HG03175 (cell line): ENCODE results near the gene ERMAP.

Source experiments
- ATAC-seq: cut with Tn5 transposase; IDR thresholded peaks from one replicate; pipeline ENCODE4 v1.9.1; 2021; ENCODE audit warnings: mild to moderate bottlenecking, moderate library complexity; ENCODE audit not compliant: unreplicated experiment

ERMAP gene, protein sequence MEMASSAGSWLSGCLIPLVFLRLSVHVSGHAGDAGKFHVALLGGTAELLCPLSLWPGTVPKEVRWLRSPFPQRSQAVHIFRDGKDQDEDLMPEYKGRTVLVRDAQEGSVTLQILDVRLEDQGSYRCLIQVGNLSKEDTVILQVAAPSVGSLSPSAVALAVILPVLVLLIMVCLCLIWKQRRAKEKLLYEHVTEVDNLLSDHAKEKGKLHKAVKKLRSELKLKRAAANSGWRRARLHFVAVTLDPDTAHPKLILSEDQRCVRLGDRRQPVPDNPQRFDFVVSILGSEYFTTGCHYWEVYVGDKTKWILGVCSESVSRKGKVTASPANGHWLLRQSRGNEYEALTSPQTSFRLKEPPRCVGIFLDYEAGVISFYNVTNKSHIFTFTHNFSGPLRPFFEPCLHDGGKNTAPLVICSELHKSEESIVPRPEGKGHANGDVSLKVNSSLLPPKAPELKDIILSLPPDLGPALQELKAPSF

DNA sequence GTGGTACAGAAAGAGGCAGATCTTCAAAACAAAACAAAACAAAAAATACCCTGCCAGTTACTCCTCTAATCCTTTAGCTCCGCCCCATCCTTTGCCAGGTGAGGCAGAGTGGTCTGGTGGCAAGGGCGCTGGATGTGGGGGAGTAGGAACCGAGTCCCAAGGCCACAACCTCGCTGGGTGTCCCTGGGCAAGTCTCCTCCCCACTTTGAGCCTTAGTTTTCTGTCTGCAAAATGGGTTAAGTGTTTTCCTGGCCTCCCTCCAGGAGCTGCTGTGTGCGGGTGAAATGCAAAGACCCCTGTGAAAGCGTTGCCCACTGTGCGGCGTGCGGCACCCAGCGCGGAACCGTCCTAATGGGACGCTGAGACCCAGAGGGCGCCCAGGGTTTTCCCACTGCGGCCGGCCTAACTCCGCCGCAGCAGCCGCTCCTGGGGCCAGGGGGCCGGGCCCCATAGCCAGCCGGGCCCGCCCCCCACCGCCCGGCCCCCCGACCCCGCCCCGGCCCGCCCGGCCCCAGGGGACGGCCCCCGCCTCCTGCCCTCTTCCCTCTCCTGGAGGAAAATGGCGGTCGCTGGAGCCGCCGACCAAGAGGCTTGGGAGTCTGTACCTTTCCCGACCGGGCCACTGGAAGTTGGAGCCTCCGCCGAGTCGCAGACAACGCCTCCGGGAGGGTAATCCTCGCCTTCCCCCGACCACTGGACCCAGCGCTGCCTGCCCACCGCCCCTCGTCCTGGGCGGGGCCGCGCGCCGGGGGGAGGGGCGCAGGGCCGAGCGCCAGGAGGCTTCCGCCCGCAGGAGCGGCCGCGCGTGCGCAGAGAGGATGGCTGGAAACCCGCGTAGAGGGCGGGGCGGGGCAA is at the start of gene ERMAP, which contains the start of gene SVBP:
ERMAP (plus strand) TSS at position 538 of the 855 bp plus-strand sequence. CDS start 13,327 bp downstream, outside the sequence.
SVBP (minus strand) TSS at position 813 of the 855 bp plus-strand sequence. CDS start 853 bp downstream, outside the sequence.
- peak; percentile 82 for ATAC-seq

GRCh38 chr1:42767510-42768000 is 49.4 kb upstream of the ERMAP start:
- peak; percentile 13 for ATAC-seq

DNA sequence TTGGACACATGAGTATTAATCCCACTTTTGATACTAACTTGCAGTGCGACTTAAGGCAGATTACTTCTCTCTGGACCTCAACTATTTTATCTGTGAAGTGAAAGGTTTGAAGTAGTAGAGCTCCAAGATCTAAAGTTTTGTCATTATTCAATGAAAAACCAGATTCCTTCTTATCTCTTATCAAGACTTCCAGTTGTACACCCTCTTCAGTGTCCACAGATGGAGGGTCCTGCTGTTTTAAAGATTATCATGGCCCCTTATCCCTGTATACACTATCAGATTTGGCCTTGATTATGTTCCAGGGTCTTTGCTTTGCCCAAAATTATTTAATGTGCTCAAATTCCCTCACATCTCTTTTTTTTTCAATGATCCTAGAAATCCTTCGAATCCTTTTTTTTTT is 48.8 kb upstream of the ERMAP start:
- ATAC-seq = no peak

- no peak for ATAC-seq
These were observed 47.1 kb upstream of the ERMAP start for GRCh38 chr1:42769811-42770210.

GRCh38 chr1:42773420-42773819 is 43.5 kb upstream of the ERMAP start:
- ATAC-seq = no peak

- no peak for ATAC-seq
These were observed 41.9 kb upstream of the ERMAP start for GRCh38 chr1:42774928-42775526.

DNA sequence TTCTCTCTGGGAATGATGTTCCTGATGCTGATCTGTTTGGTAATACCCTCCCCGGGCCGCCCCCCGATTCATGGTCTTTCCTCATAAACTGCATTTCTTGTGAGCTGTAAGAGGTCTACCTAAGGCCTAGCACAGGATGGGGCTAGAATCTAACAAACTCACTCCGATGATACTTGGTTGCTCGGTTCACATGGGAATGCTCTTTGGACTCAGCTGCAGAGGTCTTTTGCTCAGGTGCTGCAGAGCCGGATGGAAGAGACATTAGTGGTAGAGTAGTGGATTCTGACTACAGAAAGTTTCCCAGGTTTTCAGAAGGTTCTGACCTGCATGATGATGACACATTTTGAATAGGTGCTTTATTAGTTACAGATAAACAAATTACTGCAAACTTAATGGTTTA is 40.4 kb upstream of the ERMAP start:
- no peak for ATAC-seq

- no peak for ATAC-seq
These were observed 39.1 kb upstream of the ERMAP start for GRCh38 chr1:42777852-42778251.

- ATAC-seq = no peak
These were observed 37.2 kb upstream of the ERMAP start for GRCh38 chr1:42779725-42780124.

DNA sequence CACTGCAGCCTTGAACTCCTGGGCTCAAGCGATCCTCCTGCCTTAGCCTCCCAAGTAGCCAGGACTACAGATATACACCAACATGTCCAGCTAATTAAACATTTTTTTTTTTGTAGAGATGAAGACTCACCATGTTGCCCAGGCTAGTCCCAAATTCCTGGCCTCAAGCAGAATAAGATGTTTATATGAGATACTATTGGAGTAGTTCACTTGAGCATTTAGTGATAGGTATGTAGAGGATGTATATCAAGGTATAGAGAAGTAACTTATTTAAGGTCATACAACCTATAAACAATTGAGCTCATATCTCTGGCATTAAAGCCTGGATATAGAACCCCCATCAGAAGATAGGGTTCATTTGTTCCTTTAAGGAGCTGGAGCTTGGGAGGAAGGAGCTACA is 36.7 kb upstream of the ERMAP start:
- no peak for ATAC-seq

DNA sequence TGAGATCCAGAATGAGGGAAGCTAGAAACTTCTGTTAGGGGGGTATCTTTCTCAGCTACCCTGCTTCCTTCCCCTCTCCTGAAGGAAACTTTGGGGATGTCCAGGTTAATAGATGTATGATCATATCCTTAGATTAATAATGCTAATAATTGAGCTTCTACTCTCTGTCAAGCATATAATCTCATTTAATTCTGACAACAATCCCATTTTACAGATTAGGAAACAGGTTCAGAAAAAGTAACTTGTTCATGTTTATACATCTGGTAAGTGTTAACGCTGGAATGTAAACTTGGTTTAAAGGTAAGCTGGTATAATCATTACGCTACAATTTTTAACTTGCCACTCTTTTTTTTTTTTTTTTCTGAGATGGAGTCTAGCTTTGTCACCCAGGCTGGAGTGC is 33.8 kb upstream of the ERMAP start:
- ATAC-seq = no peak

DNA sequence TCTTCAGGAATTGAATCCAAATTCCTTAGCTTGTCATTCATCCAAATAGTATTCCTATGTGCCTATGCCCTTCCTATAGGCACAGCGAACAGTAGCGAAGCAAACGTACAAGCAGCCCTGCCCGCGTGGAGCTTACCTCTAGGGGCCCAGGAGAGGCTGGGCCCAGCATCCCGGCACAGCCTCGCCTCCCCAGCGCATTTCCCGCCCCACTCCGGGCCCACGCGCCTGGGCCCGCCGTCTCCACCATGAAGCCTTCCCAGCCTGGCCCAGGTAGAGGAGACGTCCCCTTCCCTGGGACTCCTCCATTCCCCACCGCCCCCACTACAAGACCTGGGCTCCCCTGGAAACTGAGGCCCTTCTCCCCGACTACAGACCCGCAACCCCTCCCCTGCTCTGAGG is 32.4 kb upstream of the ERMAP start:
- no peak for ATAC-seq

DNA sequence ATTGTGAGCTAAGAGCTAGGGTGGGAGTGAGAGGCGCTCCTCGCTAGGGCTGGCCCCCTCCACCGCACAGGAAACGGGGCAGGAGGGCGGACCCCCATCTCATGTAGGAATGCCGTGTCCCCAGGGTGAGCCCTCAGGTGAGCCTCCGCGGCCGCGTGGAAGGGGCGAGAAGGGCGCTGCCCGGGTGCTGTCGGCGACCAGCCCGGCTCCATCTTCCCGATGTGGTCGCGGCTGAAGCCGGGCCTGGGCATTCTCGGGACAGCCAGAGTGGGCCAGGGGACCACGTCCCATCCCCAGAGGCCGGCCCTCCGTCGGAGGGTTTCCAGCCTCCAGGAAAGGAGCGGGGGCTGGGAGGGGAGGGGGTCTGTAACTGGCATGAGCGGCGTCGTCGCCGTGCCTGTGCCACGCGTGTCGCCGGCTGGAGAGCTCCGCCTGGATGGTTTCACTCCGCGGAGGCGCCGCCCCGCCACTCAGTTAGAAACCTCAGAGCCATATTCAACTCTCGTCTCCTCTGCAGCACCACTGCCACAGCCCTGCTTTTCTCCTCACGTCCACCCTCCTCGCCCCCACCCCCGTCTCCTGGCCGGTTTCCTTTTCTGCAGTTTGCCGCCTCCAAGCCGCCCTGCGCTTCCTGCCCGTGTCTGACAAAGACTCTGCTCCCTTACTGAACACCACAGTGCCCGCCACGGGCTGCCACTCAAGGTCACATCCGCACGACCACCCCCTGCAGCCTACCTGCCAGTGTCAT is 31.8 kb upstream of the ERMAP start, which contains the start of gene TMEM269:
TMEM269 (plus strand) TSS at position 46 of the 748 bp plus-strand sequence. CDS start 4,903 bp downstream, outside the sequence.
- ATAC-seq = no peak

DNA sequence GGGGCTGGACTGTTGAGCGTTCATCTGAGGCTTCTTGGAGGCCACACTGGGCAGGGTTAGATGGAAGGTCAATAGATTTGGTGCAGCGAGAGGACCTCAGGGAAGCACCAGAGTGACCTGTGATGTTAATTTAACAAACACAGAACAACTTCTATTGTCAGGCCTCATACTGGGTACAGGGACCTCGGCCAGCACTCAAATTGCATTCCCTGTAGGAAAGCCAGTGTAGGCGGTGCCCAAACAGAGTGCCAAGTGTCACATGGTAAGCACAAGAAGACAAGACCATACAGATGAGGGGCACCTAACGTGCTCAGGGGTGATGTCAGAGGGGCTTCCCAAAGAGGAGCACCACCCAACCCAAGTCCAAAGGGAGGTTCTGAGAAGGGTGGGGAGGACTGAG is 30.8 kb upstream of the ERMAP start:
- no peak for ATAC-seq

DNA sequence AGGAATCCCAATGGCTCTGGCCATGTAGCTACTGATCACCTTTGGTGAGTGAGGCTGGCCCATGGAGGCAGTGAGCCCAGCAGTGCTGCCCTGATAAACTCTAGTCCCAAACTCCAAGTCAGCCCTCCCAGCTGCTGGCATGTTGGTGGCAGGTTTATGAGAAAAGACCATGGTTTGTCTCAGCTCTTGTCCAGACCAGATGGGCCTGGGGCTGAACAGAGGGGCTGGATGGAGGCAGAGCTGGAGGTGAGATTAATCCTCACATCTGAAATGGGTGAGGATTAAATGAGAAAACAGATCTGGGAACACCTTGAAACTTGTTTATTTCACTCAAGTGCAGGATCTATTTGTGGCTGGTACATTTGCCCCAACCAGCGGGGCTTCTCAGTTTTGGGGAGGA is 28.9 kb upstream of the ERMAP start:
- no peak for ATAC-seq

- no peak for ATAC-seq
These were observed 23.1 kb upstream of the ERMAP start for GRCh38 chr1:42793824-42794223.

DNA sequence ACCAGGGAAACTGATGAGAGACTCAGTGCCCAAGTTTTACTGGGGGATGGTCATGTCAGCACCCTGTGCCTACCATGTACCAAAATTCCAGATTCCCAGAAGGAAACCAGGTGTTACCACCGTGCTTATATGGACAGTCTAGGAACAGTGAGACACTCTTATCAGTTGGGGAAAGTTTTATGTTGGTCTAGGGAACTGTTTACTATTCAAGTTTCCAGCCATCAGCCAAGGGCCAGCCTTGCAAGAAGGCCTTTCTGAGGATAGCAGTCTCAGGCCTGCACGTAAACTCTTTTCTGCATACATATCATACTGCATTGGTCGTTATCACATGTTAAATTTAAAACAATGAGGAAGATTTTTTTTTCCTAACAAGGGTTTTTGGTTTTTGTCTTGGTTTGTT is 19.5 kb upstream of the ERMAP start:
- ATAC-seq = no peak

DNA sequence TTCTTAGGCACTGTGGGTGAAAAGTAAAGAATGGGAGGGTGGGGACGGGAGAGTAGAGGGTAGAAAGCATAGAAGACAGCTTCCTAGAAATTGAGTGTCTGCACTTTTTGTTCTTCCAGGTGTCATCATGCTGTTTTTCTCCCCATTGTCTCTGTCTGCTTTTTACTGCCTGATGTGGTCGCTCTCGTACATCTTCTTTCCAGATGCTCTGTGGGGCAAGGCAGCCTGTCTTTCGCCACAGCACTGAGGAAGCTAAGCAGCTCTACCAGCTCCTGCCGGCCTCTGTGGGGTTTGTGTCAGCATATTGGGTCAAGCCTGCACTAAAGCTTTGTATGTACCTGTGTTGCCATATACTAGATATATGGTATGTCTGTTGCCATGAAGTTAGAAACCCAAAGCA is 18.9 kb upstream of the ERMAP start:
- no peak for ATAC-seq

- ATAC-seq = no peak
These were observed 15.0 kb upstream of the ERMAP start for GRCh38 chr1:42801832-42802473.

DNA sequence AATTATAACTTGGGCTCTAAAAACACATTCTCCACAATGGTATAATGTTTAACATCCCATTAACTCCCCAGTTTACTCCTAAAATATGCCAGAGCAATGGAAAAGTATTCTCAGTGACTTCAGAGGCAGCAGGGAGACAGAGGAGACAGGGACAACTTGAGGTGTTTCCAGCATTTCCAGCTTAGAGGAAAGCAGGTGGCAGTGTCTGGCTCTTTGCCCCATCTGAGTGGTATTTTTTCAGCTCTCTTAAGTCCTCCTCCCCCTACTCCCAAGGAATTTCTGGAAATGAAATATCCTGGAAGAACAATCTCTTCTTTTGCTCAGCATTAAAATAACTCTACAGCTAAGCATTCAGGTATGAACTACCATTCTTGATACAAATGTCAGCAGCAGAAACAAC is 10.8 kb upstream of the ERMAP start:
- no peak for ATAC-seq
